Measurements from ENCODE around the gene POLDIP3.
"Not testable (repeated sequence)": the region's sequence is repeated elsewhere in the genome, so short reads cannot be mapped to it uniquely, and the experiment has no call there.

The POLDIP3 gene

GRCh38 chr22:42585096-42585495 is 29.6 kb downstream of the POLDIP3 start:
- DNase-seq = no peak

- no peak for DNase-seq
Measured at GRCh38 chr22:42584364-42584940, 30.2 kb downstream of the POLDIP3 start.

GRCh38 chr22:42582987-42583386 is 31.7 kb downstream of the POLDIP3 start:
- DNase-seq = no peak

GRCh38 chr22:42581762-42582716 is 32.6 kb downstream of the POLDIP3 start:
- DNase-seq = peak; percentile 59

GRCh38 chr22:42581194-42581761 is 33.4 kb downstream of the POLDIP3 start:
- peak; percentile 30 for DNase-seq

GRCh38 chr22:42580040-42580439 is 34.6 kb downstream of the POLDIP3 start:
- DNase-seq = not testable (repeated sequence)

- DNase-seq = no peak
Measured at GRCh38 chr22:42577623-42578240, 37.0 kb downstream of the POLDIP3 start.

GRCh38 chr22:42577141-42577540 is 37.5 kb downstream of the POLDIP3 start:
- DNase-seq = not testable (repeated sequence)

- DNase-seq = not testable (repeated sequence)
Measured at GRCh38 chr22:42575996-42576574, 38.6 kb downstream of the POLDIP3 start.

- DNase-seq = not testable (repeated sequence)
Measured at GRCh38 chr22:42574468-42574867, 40.2 kb downstream of the POLDIP3 start.

- not testable (repeated sequence) for DNase-seq
Measured at GRCh38 chr22:42574046-42574445, 40.6 kb downstream of the POLDIP3 start.

GRCh38 chr22:42571068-42571467 is 43.6 kb downstream of the POLDIP3 start:
- DNase-seq = not testable (repeated sequence)

GRCh38 chr22:42570580-42570979 is 44.1 kb downstream of the POLDIP3 start:
- not testable (repeated sequence) for DNase-seq

GRCh38 chr22:42567950-42568349 is 46.7 kb downstream of the POLDIP3 start:
- not testable (repeated sequence) for DNase-seq

- no peak for DNase-seq
Measured at GRCh38 chr22:42565956-42566355, 48.7 kb downstream of the POLDIP3 start.

- DNase-seq = no peak
Measured at GRCh38 chr22:42564699-42565098, 50.0 kb downstream of the POLDIP3 start.

- DNase-seq = not testable (repeated sequence)
Measured at GRCh38 chr22:42563943-42564342, 50.7 kb downstream of the POLDIP3 start.

- DNase-seq = no peak
Measured at GRCh38 chr22:42562684-42563083, 52.0 kb downstream of the POLDIP3 start.

- DNase-seq = no peak
Measured at GRCh38 chr22:42562279-42562678, 52.4 kb downstream of the POLDIP3 start.

- DNase-seq = no peak
Measured at GRCh38 chr22:42561856-42562255, 52.8 kb downstream of the POLDIP3 start.

- peak; percentile 25 for DNase-seq
Measured at GRCh38 chr22:42560781-42561180, 53.9 kb downstream of the POLDIP3 start.

- no peak for DNase-seq
Measured at GRCh38 chr22:42560381-42560780, 54.3 kb downstream of the POLDIP3 start.
